Central memory CD4-positive, alpha-beta T cell (primary cell): Measurements from ENCODE around the gene TRIL.

ENCODE experiments used
- DNase-seq: peaks from one replicate; pipeline ENCODE4 v3.0.0; 2022

The TRIL gene

GRCh38 chr7:28981161-28981465 is 23.0 kb upstream of the TRIL start:
- no peak for DNase-seq

- DNase-seq: no peak
These were observed 22.5 kb upstream of the TRIL start for GRCh38 chr7:28980451-28981160.

- DNase-seq: no peak
These were observed 21.6 kb upstream of the TRIL start for GRCh38 chr7:28979776-28980175.

- DNase-seq: no peak
These were observed 19.8 kb upstream of the TRIL start for GRCh38 chr7:28977881-28978280.

- no peak for DNase-seq
These were observed 17.9 kb upstream of the TRIL start for GRCh38 chr7:28976022-28976421.

- no peak for DNase-seq
These were observed 15.5 kb upstream of the TRIL start for GRCh38 chr7:28973591-28973990.

- DNase-seq: no peak
These were observed 5.9 kb upstream of the TRIL start for GRCh38 chr7:28964056-28964455.

- no peak for DNase-seq
These were observed 3.8 kb upstream of the TRIL start for GRCh38 chr7:28961972-28962371.

- DNase-seq: no peak
These were observed 2.1 kb upstream of the TRIL start for GRCh38 chr7:28960071-28960840.

GRCh38 chr7:28958980-28959347 is 834 bp upstream of the TRIL start:
- DNase-seq: no peak

- DNase-seq: no peak
These were observed 337 bp downstream of the TRIL start for GRCh38 chr7:28957751-28958234.

GRCh38 chr7:28957064-28957750 is 923 bp downstream of the TRIL start:
- DNase-seq: no peak

GRCh38 chr7:28956608-28957063 is 1.5 kb downstream of the TRIL start:
- no peak for DNase-seq

- DNase-seq: no peak
These were observed 2.2 kb downstream of the TRIL start for GRCh38 chr7:28955718-28956607.

- no peak for DNase-seq
These were observed 2.8 kb downstream of the TRIL start for GRCh38 chr7:28955356-28955717.

GRCh38 chr7:28954946-28955345 is 3.2 kb downstream of the TRIL start:
- no peak for DNase-seq

- no peak for DNase-seq
These were observed 3.7 kb downstream of the TRIL start for GRCh38 chr7:28954471-28954870.

- DNase-seq: no peak
These were observed 4.5 kb downstream of the TRIL start for GRCh38 chr7:28953633-28954032.

- no peak for DNase-seq
These were observed 16.0 kb downstream of the TRIL start for GRCh38 chr7:28942168-28942567.

GRCh38 chr7:28941633-28942032 is 16.5 kb downstream of the TRIL start:
- no peak for DNase-seq

- no peak for DNase-seq
These were observed 17.3 kb downstream of the TRIL start for GRCh38 chr7:28940741-28941384.

- DNase-seq: no peak
These were observed 18.1 kb downstream of the TRIL start for GRCh38 chr7:28939844-28940544.
